ENCODE results near the gene PEDS1. TPM values are rescaled to one million over a fixed set of nuclear protein-coding genes. Genes with fewer than 3 reads are reported as not detected.

The PEDS1 gene
- total and polyA plus RNA-seq, 2 of the 8 experiments (the other 6 are each of a cell fraction or from before 2014, with no cell fraction given): 28.9 to 75.9 TPM

- no peak for TF ChIP-seq CHD7 (IDR thresholded peaks at IDR 0.05; ENCODE audit: insufficient replicate concordance, low read length)
- no peak for TF ChIP-seq KDM5A (IDR thresholded peaks at IDR 0.05; ENCODE audit: low read length)
- no peak for TF ChIP-seq TBP (IDR thresholded peaks at IDR 0.05; ENCODE audit: low read depth, low read length)
- no peak for TF ChIP-seq CTBP2 (IDR thresholded peaks at IDR 0.05; ENCODE audit: borderline replicate concordance, insufficient read depth, insufficient read length, low read length)
- TF ChIP-seq SAP30 (IDR thresholded peaks at IDR 0.05; ENCODE audit: insufficient read depth, insufficient replicate concordance, low read length): no peak
- no peak for TF ChIP-seq GABPA (IDR thresholded peaks at IDR 0.05; ENCODE audit: borderline replicate concordance, insufficient read depth, low read length)
- no peak for TF ChIP-seq RNF2 (IDR thresholded peaks at IDR 0.05; ENCODE audit: borderline replicate concordance, low read depth, low read length, missing control alignments, poor library complexity, severe bottlenecking)
- no peak for TF ChIP-seq CTCF (IDR thresholded peaks at IDR 0.05; ENCODE audit: control extremely low read depth in 1 of 3, insufficient read depth in 1 of 3, low read depth in 1 of 3, low read length in 3 of 3)
Measured at GRCh38 chr20:50125279-50125678, 28.2 kb downstream of the PEDS1 start (continued).
